ENCODE results near the gene CDC45. TPM values are rescaled to one million over a fixed set of nuclear protein-coding genes. Genes with fewer than 3 reads are reported as not detected.

Gene CDC45
- total RNA-seq, 1 experiment from 2014 or later: 44.6 TPM

GRCh38 chr22:19483481-19484244, 3.9 kb downstream of the CDC45 start:
- Histone ChIP-seq H3K4me1 (peaks cover 6% of the 10 kb centered on the region; the same call in 1 of the 2 replicates), H3K36me3 (ENCODE audit: control insufficient read depth, insufficient read depth, low read length) (0 out of 2 replicates have a peak, but pooled peaks cover 2% of the 10 kb centered on the region), H3K9me3 (no peaks in the 10 kb centered on the region), H3K4me3 (ENCODE audit: low read depth, low read length) (no peak overlapping the region), H3K27me3 (replicated peaks; ENCODE audit: control insufficient read depth, insufficient read depth, low read length) (no peaks in the 10 kb centered on the region)
- Mint-ChIP-seq H3K9me3 (ENCODE audit: unreplicated experiment) (no peaks in the 10 kb centered on the region), H3K36me3 (ENCODE audit: insufficient read depth, unreplicated experiment) (peaks cover 62% of the 10 kb centered on the region), H3K4me1 (ENCODE audit: low read depth, unreplicated experiment) (peaks cover 9% of the 10 kb centered on the region), H3K27me3 (ENCODE audit: insufficient read depth, unreplicated experiment) (no peaks in the 10 kb centered on the region), H3K4me3 (ENCODE audit: unreplicated experiment) (no peak overlapping the region), H3K27ac (ENCODE audit: unreplicated experiment) (no peak overlapping the region)
- BruUV-seq (replicated peaks): no TSS peak
- no peak for DNase-seq
- intact Hi-C loops (cut with micrococcal nuclease; ENCODE audit: unreplicated experiment): no loop called here
- ChIA-PET CTCF (no interaction called here), POLR2A (no interaction called here)
- TF ChIP-seq, protein P1, sequence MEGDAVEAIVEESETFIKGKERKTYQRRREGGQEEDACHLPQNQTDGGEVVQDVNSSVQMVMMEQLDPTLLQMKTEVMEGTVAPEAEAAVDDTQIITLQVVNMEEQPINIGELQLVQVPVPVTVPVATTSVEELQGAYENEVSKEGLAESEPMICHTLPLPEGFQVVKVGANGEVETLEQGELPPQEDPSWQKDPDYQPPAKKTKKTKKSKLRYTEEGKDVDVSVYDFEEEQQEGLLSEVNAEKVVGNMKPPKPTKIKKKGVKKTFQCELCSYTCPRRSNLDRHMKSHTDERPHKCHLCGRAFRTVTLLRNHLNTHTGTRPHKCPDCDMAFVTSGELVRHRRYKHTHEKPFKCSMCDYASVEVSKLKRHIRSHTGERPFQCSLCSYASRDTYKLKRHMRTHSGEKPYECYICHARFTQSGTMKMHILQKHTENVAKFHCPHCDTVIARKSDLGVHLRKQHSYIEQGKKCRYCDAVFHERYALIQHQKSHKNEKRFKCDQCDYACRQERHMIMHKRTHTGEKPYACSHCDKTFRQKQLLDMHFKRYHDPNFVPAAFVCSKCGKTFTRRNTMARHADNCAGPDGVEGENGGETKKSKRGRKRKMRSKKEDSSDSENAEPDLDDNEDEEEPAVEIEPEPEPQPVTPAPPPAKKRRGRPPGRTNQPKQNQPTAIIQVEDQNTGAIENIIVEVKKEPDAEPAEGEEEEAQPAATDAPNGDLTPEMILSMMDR (IDR thresholded peaks at IDR 0.05; ENCODE audit: insufficient read depth in 1 of 2, low read depth in 1 of 2, low read length in 1 of 2, severe bottlenecking in 1 of 2, unreplicated experiment in 1 of 2): no peak

DNA sequence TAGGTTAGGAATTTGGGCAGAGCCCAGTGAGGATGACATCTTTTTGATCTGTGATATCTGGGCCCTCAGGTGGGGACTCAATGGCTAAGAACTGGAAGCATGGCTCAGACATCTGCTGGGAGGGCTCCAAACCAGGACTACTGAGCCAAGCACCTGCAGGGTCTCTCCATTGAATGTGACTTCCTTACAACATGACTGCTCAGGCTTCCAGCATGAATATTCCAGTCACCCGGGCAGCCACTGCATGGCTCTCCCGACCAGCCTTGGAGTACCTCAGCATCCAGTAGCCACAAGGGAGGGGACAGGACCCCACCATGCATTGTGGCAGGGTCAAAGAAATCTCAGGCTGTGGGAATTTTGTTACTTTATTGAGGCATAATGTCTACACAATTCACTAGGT, 8.6 kb downstream of the CDC45 start:
- no peak overlapping the region for H3K4me3 Mint-ChIP-seq (ENCODE audit: unreplicated experiment)
- H3K36me3 Mint-ChIP-seq (ENCODE audit: insufficient read depth, unreplicated experiment): peaks cover 58% of the 10 kb centered on the region
- no peak overlapping the region for H3K27ac Mint-ChIP-seq (ENCODE audit: unreplicated experiment)
- H3K27me3 Mint-ChIP-seq (ENCODE audit: insufficient read depth, unreplicated experiment): no peaks in the 10 kb centered on the region
- H3K9me3 Mint-ChIP-seq (ENCODE audit: unreplicated experiment): no peaks in the 10 kb centered on the region
- no peaks in the 10 kb centered on the region for H3K4me1 Mint-ChIP-seq (ENCODE audit: low read depth, unreplicated experiment)
- ChIA-PET CTCF (interaction anchor here (0.9 kb wide), 1 partner anchor 142 kb away, joined by 7 read pairs; no protein-coding TSS in a partner anchor), POLR2A (no interaction called here)
- H3K27me3 ChIP-seq (replicated peaks; ENCODE audit: control insufficient read depth, insufficient read depth, low read length): no peaks in the 10 kb centered on the region
- no TSS peak for BruUV-seq (replicated peaks)
- TF ChIP-seq, protein P1 (IDR thresholded peaks at IDR 0.05; ENCODE audit: insufficient read depth in 1 of 2, low read depth in 1 of 2, low read length in 1 of 2, severe bottlenecking in 1 of 2, unreplicated experiment in 1 of 2): no peak
- intact Hi-C loops (cut with micrococcal nuclease; ENCODE audit: unreplicated experiment): no loop called here
- no peak for DNase-seq
- H3K9me3 ChIP-seq: no peaks in the 10 kb centered on the region
- no peak overlapping the region for H3K4me3 ChIP-seq (ENCODE audit: low read depth, low read length)
- H3K36me3 ChIP-seq (ENCODE audit: control insufficient read depth, insufficient read depth, low read length): 0 out of 2 replicates have a peak, but pooled peaks cover 2% of the 10 kb centered on the region
- no peaks in the 10 kb centered on the region for H3K4me1 ChIP-seq

DNA sequence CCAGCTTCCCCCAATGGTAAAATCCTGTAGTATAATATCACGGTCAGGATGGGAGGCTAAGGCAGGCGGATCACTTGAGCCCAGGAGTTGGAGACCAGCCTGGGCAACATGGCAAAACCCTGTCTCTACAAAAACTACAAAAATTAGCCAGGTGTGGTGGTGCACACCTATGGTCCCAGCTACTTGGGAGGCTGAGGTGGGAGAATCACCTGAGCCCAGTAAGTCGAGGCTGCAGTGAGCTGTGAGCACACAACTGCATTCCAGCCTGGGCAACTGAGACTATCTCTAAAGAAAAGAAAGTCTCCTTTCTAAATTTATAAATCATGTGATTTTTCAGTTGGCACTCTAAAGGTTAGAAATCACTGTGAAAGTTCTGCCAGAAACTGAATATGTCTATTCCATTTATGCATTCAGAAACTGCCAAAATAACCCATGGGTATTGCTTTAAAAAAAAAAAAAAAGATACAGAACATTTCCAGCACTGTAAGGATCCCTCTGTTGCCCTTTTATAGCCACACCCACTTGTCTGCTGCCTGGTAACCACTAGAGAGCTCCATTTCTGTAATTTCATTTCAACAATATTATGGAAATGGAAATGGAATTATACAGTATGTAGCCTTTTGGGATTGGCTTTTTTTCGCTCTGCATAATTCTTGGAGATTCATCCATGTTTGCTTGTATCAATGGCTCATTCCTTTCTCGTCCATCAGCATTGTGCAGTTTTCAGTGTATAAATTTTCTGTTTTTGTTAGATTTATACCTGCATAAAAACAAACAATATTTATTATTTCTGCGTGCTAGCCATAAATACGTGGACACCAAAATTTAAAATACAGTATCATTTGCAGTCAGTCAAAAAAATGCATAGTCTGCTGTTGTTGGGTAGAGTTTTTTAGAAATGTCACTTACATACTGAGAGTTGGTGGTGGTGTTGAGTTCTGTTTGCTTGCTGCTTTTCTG, 9.4 kb downstream of the CDC45 start:
- Histone ChIP-seq H3K4me3 (ENCODE audit: low read depth, low read length) (no peak overlapping the region), H3K9me3 (no peaks in the 10 kb centered on the region), H3K36me3 (ENCODE audit: control insufficient read depth, insufficient read depth, low read length) (no peaks in the 10 kb centered on the region), H3K27me3 (replicated peaks; ENCODE audit: control insufficient read depth, insufficient read depth, low read length) (no peaks in the 10 kb centered on the region), H3K4me1 (no peaks in the 10 kb centered on the region)
- TF ChIP-seq, protein P1 (IDR thresholded peaks at IDR 0.05; ENCODE audit: insufficient read depth in 1 of 2, low read depth in 1 of 2, low read length in 1 of 2, severe bottlenecking in 1 of 2, unreplicated experiment in 1 of 2): no peak
- Mint-ChIP-seq H3K36me3 (ENCODE audit: insufficient read depth, unreplicated experiment) (peaks cover 56% of the 10 kb centered on the region), H3K4me3 (ENCODE audit: unreplicated experiment) (no peak overlapping the region), H3K27me3 (ENCODE audit: insufficient read depth, unreplicated experiment) (no peaks in the 10 kb centered on the region), H3K4me1 (ENCODE audit: low read depth, unreplicated experiment) (no peaks in the 10 kb centered on the region), H3K27ac (ENCODE audit: unreplicated experiment) (no peak overlapping the region), H3K9me3 (ENCODE audit: unreplicated experiment) (no peaks in the 10 kb centered on the region)
- ChIA-PET POLR2A (no interaction called here), CTCF (interaction anchor here (0.7 kb wide), 1 partner anchor 410 kb away, joined by 3 read pairs; no protein-coding TSS in a partner anchor)
- intact Hi-C loops (cut with micrococcal nuclease; ENCODE audit: unreplicated experiment): no loop called here
- DNase-seq: no peak
- BruUV-seq (replicated peaks): no TSS peak
